ENCODE measurements around the gene SMIM28. TPM values are rescaled to one million over a fixed set of nuclear protein-coding genes. Genes with fewer than 3 reads are reported as not detected.
"Not testable (repeated sequence)": the region's sequence is repeated elsewhere in the genome, so short reads cannot be mapped to it uniquely, and the experiment has no call there.

SMIM28 gene
- total and polyA plus RNA-seq, 2 donors (not counting 1 experiment from before 2014, with no cell fraction given): not detected

DNA sequence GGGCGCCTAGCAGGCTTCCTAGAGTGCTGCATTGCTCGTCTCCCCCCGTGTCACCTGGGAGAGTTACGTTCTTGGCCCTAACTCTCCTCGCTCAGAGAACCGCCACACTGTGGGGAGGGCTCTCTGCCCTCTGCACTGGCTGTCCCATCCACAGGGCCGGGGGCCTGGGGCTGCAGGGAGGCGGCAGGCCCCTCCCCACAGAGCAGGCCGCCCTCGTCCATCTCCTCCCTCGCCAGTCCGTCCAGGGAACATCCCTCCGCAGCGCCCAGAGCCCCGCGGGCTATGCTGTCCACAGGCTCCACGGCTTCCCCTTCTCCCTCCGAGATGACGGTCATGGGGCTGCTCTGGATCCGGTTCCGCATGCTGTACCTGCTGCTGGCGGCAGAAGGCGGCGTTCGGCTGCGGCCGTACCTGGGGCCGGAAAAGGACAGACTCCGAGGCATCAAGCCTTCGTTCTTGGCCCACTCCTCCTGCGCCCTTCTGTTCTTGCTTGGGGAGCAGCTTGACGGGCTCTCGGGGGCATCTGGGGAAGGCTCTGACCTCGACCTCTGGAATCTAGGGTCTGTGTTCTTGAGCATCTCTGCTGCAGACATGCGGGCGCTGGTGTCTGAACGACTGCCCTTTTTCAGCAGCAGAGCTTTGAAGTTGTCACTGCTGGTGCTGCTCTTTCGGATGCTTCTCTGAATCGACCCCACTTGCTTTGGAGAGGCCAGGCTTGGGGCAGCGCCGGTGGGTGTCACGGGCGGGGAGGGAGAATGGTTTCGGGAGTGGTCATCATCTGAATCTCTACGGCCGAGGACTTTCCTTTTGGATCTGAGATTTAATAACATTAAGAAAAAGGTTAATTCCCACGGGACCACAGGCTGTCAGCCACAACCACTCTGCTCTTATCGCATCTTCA is 46.5 kb downstream of the SMIM28 start:
- Histone ChIP-seq H3K4me3 (replicated peaks in 1 of 4; ENCODE audit: control extremely low read depth in 1 of 4, insufficient read depth in 1 of 4, low read depth in 3 of 4, low read length in 4 of 4) (no peak overlapping the region), H3K79me2 (ENCODE audit: control insufficient read depth, insufficient read depth, low read length) (no peaks in the 10 kb centered on the region), H3K27me3 (ENCODE audit: control insufficient read depth, insufficient read depth, low read length) (no peaks in the 10 kb centered on the region), H3K27ac (ENCODE audit: insufficient read depth, low read length) (no peak overlapping the region), H3K4me2 (ENCODE audit: extremely low read depth, insufficient read depth, low read length) (no peak overlapping the region), H3K36me3 (ENCODE audit: control insufficient read depth, insufficient read depth, low read length) (peaks cover 5% of the 10 kb centered on the region), H3K9ac (ENCODE audit: insufficient read depth, low read length) (no peak overlapping the region), H4K20me1 (ENCODE audit: control insufficient read depth, extremely low read depth, insufficient read depth, low read length) (no peaks in the 10 kb centered on the region), H2AFZ (ENCODE audit: low read length) (no peak overlapping the region), H3K4me1 (ENCODE audit: control insufficient read depth, extremely low read depth, insufficient read depth, low read length) (peaks cover 2% of the 10 kb centered on the region), H3K9me3 (ENCODE audit: control insufficient read depth, insufficient read depth, low read depth, low read length) (no peaks in the 10 kb centered on the region)
- TF ChIP-seq, protein P1, sequence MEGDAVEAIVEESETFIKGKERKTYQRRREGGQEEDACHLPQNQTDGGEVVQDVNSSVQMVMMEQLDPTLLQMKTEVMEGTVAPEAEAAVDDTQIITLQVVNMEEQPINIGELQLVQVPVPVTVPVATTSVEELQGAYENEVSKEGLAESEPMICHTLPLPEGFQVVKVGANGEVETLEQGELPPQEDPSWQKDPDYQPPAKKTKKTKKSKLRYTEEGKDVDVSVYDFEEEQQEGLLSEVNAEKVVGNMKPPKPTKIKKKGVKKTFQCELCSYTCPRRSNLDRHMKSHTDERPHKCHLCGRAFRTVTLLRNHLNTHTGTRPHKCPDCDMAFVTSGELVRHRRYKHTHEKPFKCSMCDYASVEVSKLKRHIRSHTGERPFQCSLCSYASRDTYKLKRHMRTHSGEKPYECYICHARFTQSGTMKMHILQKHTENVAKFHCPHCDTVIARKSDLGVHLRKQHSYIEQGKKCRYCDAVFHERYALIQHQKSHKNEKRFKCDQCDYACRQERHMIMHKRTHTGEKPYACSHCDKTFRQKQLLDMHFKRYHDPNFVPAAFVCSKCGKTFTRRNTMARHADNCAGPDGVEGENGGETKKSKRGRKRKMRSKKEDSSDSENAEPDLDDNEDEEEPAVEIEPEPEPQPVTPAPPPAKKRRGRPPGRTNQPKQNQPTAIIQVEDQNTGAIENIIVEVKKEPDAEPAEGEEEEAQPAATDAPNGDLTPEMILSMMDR (conservative IDR thresholded peaks at IDR 0.05 in 1 of 2, IDR thresholded peaks at IDR 0.05 in 1 of 2; ENCODE audit: low read depth in 1 of 2, low read length in 2 of 2): no peak
- TF ChIP-seq EZH2 (IDR thresholded peaks at IDR 0.05; ENCODE audit: low read length, missing control alignments): no peak
- no peak for DNase-seq (ENCODE audit: low read depth in 2 of 2)

DNA sequence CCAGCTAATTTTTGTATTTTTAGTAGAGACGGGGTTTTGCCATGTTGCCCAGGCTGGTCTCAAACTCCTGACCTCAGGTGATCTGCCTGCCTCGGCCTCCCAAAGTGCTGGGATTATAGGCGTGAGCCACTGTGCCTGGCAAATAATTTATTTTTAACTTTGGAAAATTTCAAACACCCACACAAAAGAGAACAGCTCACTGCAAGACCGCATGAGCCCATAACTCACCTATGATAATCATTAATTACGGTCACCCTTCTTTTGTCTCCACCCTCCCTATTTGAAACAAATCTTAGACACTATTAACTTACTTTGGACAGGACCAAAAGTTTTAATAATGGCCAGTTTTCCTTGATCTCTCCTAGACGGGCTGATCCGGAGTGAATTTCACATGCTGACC is 47.6 kb downstream of the SMIM28 start:
- DNase-seq (ENCODE audit: low read depth in 2 of 2); H3K4me2 ChIP-seq (ENCODE audit: extremely low read depth, insufficient read depth, low read length); H3K4me1 ChIP-seq (ENCODE audit: control insufficient read depth, extremely low read depth, insufficient read depth, low read length); H3K9me3 ChIP-seq (ENCODE audit: control insufficient read depth, insufficient read depth, low read depth, low read length); H2AFZ ChIP-seq (ENCODE audit: low read length); H4K20me1 ChIP-seq (ENCODE audit: control insufficient read depth, extremely low read depth, insufficient read depth, low read length); H3K4me3 ChIP-seq (replicated peaks in 1 of 4; ENCODE audit: control extremely low read depth in 1 of 4, insufficient read depth in 1 of 4, low read depth in 3 of 4, low read length in 4 of 4); H3K79me2 ChIP-seq (ENCODE audit: control insufficient read depth, insufficient read depth, low read length); H3K27me3 ChIP-seq (ENCODE audit: control insufficient read depth, insufficient read depth, low read length); H3K9ac ChIP-seq (ENCODE audit: insufficient read depth, low read length); H3K36me3 ChIP-seq (ENCODE audit: control insufficient read depth, insufficient read depth, low read length); H3K27ac ChIP-seq (ENCODE audit: insufficient read depth, low read length): not testable (repeated sequence)

DNA sequence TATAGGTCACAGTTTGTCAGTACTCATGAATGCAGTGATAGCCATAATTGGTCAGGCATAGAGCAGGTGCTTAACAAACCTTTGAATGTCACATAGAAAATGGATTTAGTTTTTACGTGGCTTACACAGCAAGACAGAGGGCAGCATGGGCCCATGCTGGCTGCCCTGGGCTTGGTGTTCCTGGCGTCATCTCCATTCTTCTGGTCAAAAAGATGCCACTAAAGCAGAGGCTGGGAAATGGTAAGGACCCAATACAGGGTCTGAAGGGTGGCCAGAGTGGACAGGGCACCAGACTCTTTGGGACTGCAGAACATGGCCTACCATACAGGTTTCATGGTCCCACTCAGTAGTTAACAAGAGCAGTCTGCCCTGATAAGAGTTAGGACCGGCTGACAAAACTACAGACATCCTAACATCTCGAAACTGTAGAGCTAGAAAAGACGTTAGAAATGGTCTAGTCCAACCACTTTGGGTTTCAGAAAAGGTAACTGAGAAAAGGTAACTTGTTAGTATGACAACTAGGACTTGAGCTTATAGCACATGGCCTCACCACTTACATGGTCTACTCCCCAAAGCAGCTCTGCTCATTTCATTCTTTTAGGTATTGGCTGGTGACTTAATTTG is 48.9 kb downstream of the SMIM28 start:
- H3K36me3 ChIP-seq (ENCODE audit: control insufficient read depth, insufficient read depth, low read length): peaks cover 4% of the 10 kb centered on the region
- no peaks in the 10 kb centered on the region for H4K20me1 ChIP-seq (ENCODE audit: control insufficient read depth, extremely low read depth, insufficient read depth, low read length)
- H3K4me3 ChIP-seq (replicated peaks in 1 of 4; ENCODE audit: control extremely low read depth in 1 of 4, insufficient read depth in 1 of 4, low read depth in 3 of 4, low read length in 4 of 4): no peak overlapping the region
- H3K4me1 ChIP-seq (ENCODE audit: control insufficient read depth, extremely low read depth, insufficient read depth, low read length): peaks cover 3% of the 10 kb centered on the region
- H3K79me2 ChIP-seq (ENCODE audit: control insufficient read depth, insufficient read depth, low read length): no peaks in the 10 kb centered on the region
- no peak overlapping the region for H3K27ac ChIP-seq (ENCODE audit: insufficient read depth, low read length)
- H3K9me3 ChIP-seq (ENCODE audit: control insufficient read depth, insufficient read depth, low read depth, low read length): no peaks in the 10 kb centered on the region
- no peak overlapping the region for H3K9ac ChIP-seq (ENCODE audit: insufficient read depth, low read length)
- no peaks in the 10 kb centered on the region for H3K27me3 ChIP-seq (ENCODE audit: control insufficient read depth, insufficient read depth, low read length)
- no peak overlapping the region for H3K4me2 ChIP-seq (ENCODE audit: extremely low read depth, insufficient read depth, low read length)
- no peak overlapping the region for H2AFZ ChIP-seq (ENCODE audit: low read length)
- no peak for TF ChIP-seq EZH2 (IDR thresholded peaks at IDR 0.05; ENCODE audit: low read length, missing control alignments)
- TF ChIP-seq, protein P1 (conservative IDR thresholded peaks at IDR 0.05 in 1 of 2, IDR thresholded peaks at IDR 0.05 in 1 of 2; ENCODE audit: low read depth in 1 of 2, low read length in 2 of 2): no peak
- DNase-seq (ENCODE audit: low read depth in 2 of 2): no peak

Measured in fibroblast of lung (primary cell).